ENCODE results near the gene SPRED2.

The SPRED2 gene

DNA sequence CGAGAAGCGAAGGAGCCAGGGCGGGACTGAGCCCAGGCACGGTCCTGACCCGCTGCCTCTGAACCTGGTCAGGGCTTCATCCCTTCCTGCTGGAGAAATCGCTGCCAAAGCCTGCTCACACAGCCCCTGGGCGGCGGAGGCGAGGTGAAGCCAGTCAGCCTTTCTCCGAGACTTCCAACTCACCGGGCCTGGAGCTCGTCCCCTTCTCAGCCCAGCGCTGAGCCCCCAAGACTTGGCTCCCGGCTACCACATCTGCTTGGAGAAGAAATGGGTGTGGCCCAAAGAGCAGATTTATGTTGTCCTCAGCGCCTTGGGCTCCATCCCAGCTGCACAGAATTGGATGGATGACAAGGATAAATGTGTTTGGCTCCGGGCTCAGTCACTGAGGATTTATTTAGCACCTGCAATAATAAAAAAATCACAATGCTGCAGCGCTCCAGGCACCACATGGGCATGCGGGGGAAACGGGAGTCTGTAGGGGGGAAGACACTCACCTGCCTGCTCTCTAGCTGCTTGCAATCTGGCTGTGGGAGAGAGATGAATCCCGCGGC is 139.9 kb downstream of the SPRED2 start:
- H3K27ac ChIP-seq (ENCODE audit: low read length) = no peak overlapping the region
- no peaks in the 10 kb centered on the region for H3K27me3 ChIP-seq (ENCODE audit: low read depth, low read length)
- H3K36me3 ChIP-seq (replicated peaks; ENCODE audit: low read depth, low read length) = no peaks in the 10 kb centered on the region
- H3K79me2 ChIP-seq (ENCODE audit: low read length) = no peaks in the 10 kb centered on the region
- no peak overlapping the region for H3K4me3 ChIP-seq (ENCODE audit: low read length)
- no peak overlapping the region for H3K4me2 ChIP-seq (ENCODE audit: low read length)
- H4K20me1 ChIP-seq (ENCODE audit: insufficient read depth, low read length) = no peaks in the 10 kb centered on the region
- no peak overlapping the region for H3K9ac ChIP-seq (ENCODE audit: low read length)
- no peaks in the 10 kb centered on the region for H3K9me3 ChIP-seq (ENCODE audit: insufficient read depth, low read length)
- no peak for TF ChIP-seq EZH2phosphoT487 (IDR thresholded peaks at IDR 0.05; ENCODE audit: low read depth)
- TF ChIP-seq, protein P1, sequence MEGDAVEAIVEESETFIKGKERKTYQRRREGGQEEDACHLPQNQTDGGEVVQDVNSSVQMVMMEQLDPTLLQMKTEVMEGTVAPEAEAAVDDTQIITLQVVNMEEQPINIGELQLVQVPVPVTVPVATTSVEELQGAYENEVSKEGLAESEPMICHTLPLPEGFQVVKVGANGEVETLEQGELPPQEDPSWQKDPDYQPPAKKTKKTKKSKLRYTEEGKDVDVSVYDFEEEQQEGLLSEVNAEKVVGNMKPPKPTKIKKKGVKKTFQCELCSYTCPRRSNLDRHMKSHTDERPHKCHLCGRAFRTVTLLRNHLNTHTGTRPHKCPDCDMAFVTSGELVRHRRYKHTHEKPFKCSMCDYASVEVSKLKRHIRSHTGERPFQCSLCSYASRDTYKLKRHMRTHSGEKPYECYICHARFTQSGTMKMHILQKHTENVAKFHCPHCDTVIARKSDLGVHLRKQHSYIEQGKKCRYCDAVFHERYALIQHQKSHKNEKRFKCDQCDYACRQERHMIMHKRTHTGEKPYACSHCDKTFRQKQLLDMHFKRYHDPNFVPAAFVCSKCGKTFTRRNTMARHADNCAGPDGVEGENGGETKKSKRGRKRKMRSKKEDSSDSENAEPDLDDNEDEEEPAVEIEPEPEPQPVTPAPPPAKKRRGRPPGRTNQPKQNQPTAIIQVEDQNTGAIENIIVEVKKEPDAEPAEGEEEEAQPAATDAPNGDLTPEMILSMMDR (IDR thresholded peaks at IDR 0.05; ENCODE audit: low read depth, low read length) = no peak
- H2AFZ ChIP-seq (ENCODE audit: low read depth, low read length) = no peak overlapping the region
- no peaks in the 10 kb centered on the region for H3K4me1 ChIP-seq (ENCODE audit: low read length)

- H3K27ac ChIP-seq (ENCODE audit: low read length) = no peak overlapping the region
- no peaks in the 10 kb centered on the region for H3K27me3 ChIP-seq (ENCODE audit: low read depth, low read length)
- no peaks in the 10 kb centered on the region for H4K20me1 ChIP-seq (ENCODE audit: insufficient read depth, low read length)
- no peak overlapping the region for H3K9ac ChIP-seq (ENCODE audit: low read length)
- H3K9me3 ChIP-seq (ENCODE audit: insufficient read depth, low read length) = no peaks in the 10 kb centered on the region
- H2AFZ ChIP-seq (ENCODE audit: low read depth, low read length) = no peak overlapping the region
- H3K4me2 ChIP-seq (ENCODE audit: low read length) = no peak overlapping the region
- H3K4me3 ChIP-seq (ENCODE audit: low read length) = no peak overlapping the region
- no peaks in the 10 kb centered on the region for H3K79me2 ChIP-seq (ENCODE audit: low read length)
- no peaks in the 10 kb centered on the region for H3K4me1 ChIP-seq (ENCODE audit: low read length)
- no peak for TF ChIP-seq EZH2phosphoT487 (IDR thresholded peaks at IDR 0.05; ENCODE audit: low read depth)
- TF ChIP-seq, protein P1 (IDR thresholded peaks at IDR 0.05; ENCODE audit: low read depth, low read length) = no peak
- no peaks in the 10 kb centered on the region for H3K36me3 ChIP-seq (replicated peaks; ENCODE audit: low read depth, low read length)
These were observed 140.3 kb downstream of the SPRED2 start for GRCh38 chr2:65292106-65292400.

DNA sequence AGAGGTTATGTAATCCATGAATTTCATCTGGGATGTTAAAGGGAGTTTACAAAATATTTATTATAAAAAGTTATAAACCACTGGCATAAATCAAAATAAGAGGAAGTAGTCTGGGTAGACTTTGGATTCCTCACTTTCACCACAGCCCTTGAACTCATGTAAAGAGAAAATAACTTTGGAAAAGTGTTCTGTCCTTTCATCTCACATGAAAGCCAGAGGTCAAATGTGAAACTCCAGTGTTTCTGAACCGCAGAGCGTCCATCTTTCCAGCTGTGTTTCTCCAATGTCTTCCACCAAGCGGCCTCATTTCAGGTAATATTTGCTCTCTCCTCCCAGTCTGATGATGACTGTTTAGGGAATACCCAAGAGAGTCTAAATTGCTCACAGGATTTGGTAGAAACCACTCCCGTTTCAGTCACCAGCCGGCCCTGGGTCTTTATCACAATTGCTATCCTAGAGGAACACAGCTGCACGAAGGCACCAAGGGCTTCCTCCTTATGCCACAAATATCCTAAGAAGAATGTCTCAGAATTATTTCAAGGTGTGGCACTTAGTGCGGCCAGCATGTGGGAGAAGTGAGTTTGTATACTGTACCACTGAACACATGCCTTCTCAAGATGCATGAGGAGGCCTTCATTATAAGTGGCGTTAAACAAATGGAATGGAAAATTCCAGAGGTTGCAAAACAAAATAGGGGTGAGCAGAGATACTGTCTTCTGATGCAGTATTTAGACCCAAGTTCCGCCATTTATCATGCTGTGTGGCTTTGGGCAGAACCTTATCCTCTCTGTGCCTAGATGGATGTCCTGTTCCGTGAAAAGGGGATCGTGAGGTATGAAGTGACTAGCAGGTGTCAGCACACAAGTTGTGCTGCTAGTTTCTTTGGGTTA is 140.9 kb downstream of the SPRED2 start:
- Histone ChIP-seq H3K27ac (ENCODE audit: low read length) (no peak overlapping the region), H3K4me1 (ENCODE audit: low read length) (peaks cover 4% of the 10 kb centered on the region; the same call in 1 of the 2 replicates), H2AFZ (ENCODE audit: low read depth, low read length) (no peak overlapping the region)

GRCh38 chr2:65287364-65287763 is 145.0 kb downstream of the SPRED2 start:
- Histone ChIP-seq H3K27me3 (ENCODE audit: low read depth, low read length) (no peaks in the 10 kb centered on the region), H2AFZ (ENCODE audit: low read depth, low read length) (no peak overlapping the region), H3K27ac (ENCODE audit: low read length) (no peak overlapping the region), H3K36me3 (replicated peaks; ENCODE audit: low read depth, low read length) (no peaks in the 10 kb centered on the region), H4K20me1 (ENCODE audit: insufficient read depth, low read length) (no peaks in the 10 kb centered on the region), H3K4me1 (ENCODE audit: low read length) (peaks cover 7% of the 10 kb centered on the region; the same call in 1 of the 2 replicates), H3K79me2 (ENCODE audit: low read length) (no peaks in the 10 kb centered on the region), H3K9ac (ENCODE audit: low read length) (no peak overlapping the region), H3K4me2 (ENCODE audit: low read length) (no peak overlapping the region), H3K4me3 (ENCODE audit: low read length) (no peak overlapping the region), H3K9me3 (ENCODE audit: insufficient read depth, low read length) (no peaks in the 10 kb centered on the region)
- no peak for TF ChIP-seq EZH2phosphoT487 (IDR thresholded peaks at IDR 0.05; ENCODE audit: low read depth)
- TF ChIP-seq, protein P1 (IDR thresholded peaks at IDR 0.05; ENCODE audit: low read depth, low read length) = no peak

More for the DNA sequence above, 140.9 kb downstream of the SPRED2 start:
- Histone ChIP-seq H3K27me3 (ENCODE audit: low read depth, low read length) (no peaks in the 10 kb centered on the region), H3K9me3 (ENCODE audit: insufficient read depth, low read length) (no peaks in the 10 kb centered on the region), H4K20me1 (ENCODE audit: insufficient read depth, low read length) (no peaks in the 10 kb centered on the region), H3K4me3 (ENCODE audit: low read length) (no peak overlapping the region), H3K79me2 (ENCODE audit: low read length) (no peaks in the 10 kb centered on the region), H3K36me3 (replicated peaks; ENCODE audit: low read depth, low read length) (no peaks in the 10 kb centered on the region), H3K9ac (ENCODE audit: low read length) (no peak overlapping the region), H3K4me2 (ENCODE audit: low read length) (no peak overlapping the region)
- TF ChIP-seq, protein P1 (IDR thresholded peaks at IDR 0.05; ENCODE audit: low read depth, low read length) = no peak
- TF ChIP-seq EZH2phosphoT487 (IDR thresholded peaks at IDR 0.05; ENCODE audit: low read depth) = no peak
